IMR-90 (cell line): ENCODE data around the gene CYP4Z1. TPM values are rescaled to one million over a fixed set of nuclear protein-coding genes. Genes with fewer than 3 reads are reported as not detected.
"Not testable (repeated sequence)": the region's sequence is repeated elsewhere in the genome, so short reads cannot be mapped to it uniquely, and the experiment has no call there.

Experiments
- ATAC-seq: fragments of 200-7000 bp; cut with Tn5 transposase; 2 replicates; pipeline ENCODE4 v1.9.1; 2020; ENCODE audit warnings: low read depth, mild to moderate bottlenecking, moderate library complexity
- BruUV-seq: library from RNA; stranded (reverse); fragments of 400-500 nt; replicated peaks from 2 replicates; lab custom pipeline; 2021; lab: Mats Ljungman, UMichigan
- CTCF ChIA-PET: fragments of 300-600 bp; formaldehyde crosslinking; extraction: SDS; loops from one replicate; lab custom pipeline; 2021; ENCODE audit warnings: antibody characterized with exemption; lab: Yijun Ruan, JAX
- POLR2A ChIA-PET: fragments of 300-600 bp; sonication (Branson Sonifier 250); formaldehyde crosslinking; loops from one replicate; lab custom pipeline; 2022; ENCODE audit warnings: antibody characterized with exemption; ENCODE audit not compliant: unreplicated experiment; lab: Charles Lee
- DNase-seq: peaks from one replicate; pipeline ENCODE4 v3.0.0; 2013
- H2AFZ ChIP-seq: replicated peaks from 2 replicates; pipeline ENCODE3; 2013; ENCODE audit warnings: low read length, mild to moderate bottlenecking; ENCODE audit not compliant: poor library complexity
- H2AK5ac ChIP-seq: 2 replicates; pipeline ENCODE4 v1.6.1; 2013; ENCODE audit warnings: low read depth, low read length, inconsistent platforms
- H2AK9ac ChIP-seq: replicated peaks from 2 replicates; pipeline ENCODE3; 2013; ENCODE audit warnings: mild to moderate bottlenecking, low read depth, low read length, moderate library complexity; ENCODE audit not compliant: poor library complexity
- H2BK120ac ChIP-seq: 2 replicates; pipeline ENCODE4 v1.6.1; 2013; ENCODE audit warnings: low read depth, low read length, inconsistent platforms
- H2BK15ac ChIP-seq: 3 replicates; pipeline ENCODE4 v1.6.1; 2013; ENCODE audit warnings: low read depth, low read length, inconsistent platforms
- H2BK20ac ChIP-seq: 2 replicates; pipeline ENCODE4 v1.6.1; 2013; ENCODE audit warnings: low read depth, mild to moderate bottlenecking, inconsistent platforms, low read length, moderate library complexity
- H2BK5ac ChIP-seq: 2 replicates; pipeline ENCODE4 v1.6.1; 2013; ENCODE audit warnings: mild to moderate bottlenecking, low read depth, low read length, inconsistent platforms; ENCODE audit not compliant: poor library complexity, severe bottlenecking
- H3K14ac ChIP-seq: replicated peaks from 2 replicates; pipeline ENCODE4 v1.6.1; 2013; ENCODE audit warnings: low read depth, low read length, inconsistent platforms
- H3K18ac ChIP-seq: 2 replicates; pipeline ENCODE4 v1.6.1; 2013; ENCODE audit warnings: low read depth, low read length, control low read depth
- H3K23ac ChIP-seq: 2 replicates; pipeline ENCODE4 v1.6.1; 2013; ENCODE audit warnings: low read depth, low read length, inconsistent platforms
- H3K27ac ChIP-seq: 2 replicates; pipeline ENCODE4 v1.5.1; 2013; ENCODE audit warnings: mild to moderate bottlenecking, control low read depth, low read length; ENCODE audit not compliant: insufficient read depth
- H3K27me3 ChIP-seq: 2 replicates; pipeline ENCODE4 v1.6.1; 2013; ENCODE audit warnings: low read length; ENCODE audit not compliant: control insufficient read depth, insufficient read depth
- H3K36me3 ChIP-seq: 2 replicates; pipeline ENCODE4 v1.6.1; 2013; ENCODE audit warnings: low read length, mixed read lengths; ENCODE audit not compliant: control insufficient read depth, insufficient read depth
- H3K4ac ChIP-seq: 2 replicates; pipeline ENCODE4 v1.6.1; 2013; ENCODE audit warnings: low read depth, low read length, inconsistent platforms
- H3K4me1 ChIP-seq: 2 replicates; pipeline ENCODE4 v1.6.1; 2013; ENCODE audit warnings: low read length, mixed read lengths; ENCODE audit not compliant: control insufficient read depth, insufficient read depth
- H3K4me2 ChIP-seq: 2 replicates; pipeline ENCODE4 v1.6.1; 2013; ENCODE audit warnings: low read depth, mild to moderate bottlenecking, control low read depth, low read length, moderate library complexity
- H3K4me3 ChIP-seq: 2 replicates; pipeline ENCODE4 v1.5.1; 2013; ENCODE audit warnings: low read depth, mild to moderate bottlenecking, control low read depth, low read length, moderate library complexity; ENCODE audit not compliant: insufficient read depth
- H3K56ac ChIP-seq: 2 replicates; pipeline ENCODE4 v1.6.1; 2013; ENCODE audit warnings: low read length, inconsistent platforms; ENCODE audit not compliant: insufficient read depth; ENCODE audit errors: extremely low read depth
- H3K79me1 ChIP-seq, 2 experiments: 2 replicates each; pipeline ENCODE4 v1.6.1; 2013; ENCODE audit warnings: low read length in 2 of 2, inconsistent platforms in 1 of 2, low read depth in 1 of 2
- H3K9ac ChIP-seq: 2 replicates; pipeline ENCODE4 v1.6.1; 2013; ENCODE audit warnings: low read depth, low read length, control low read depth
- H3K9me1 ChIP-seq: 2 replicates; pipeline ENCODE4 v1.6.1; 2013; ENCODE audit warnings: low read length, inconsistent platforms; ENCODE audit not compliant: insufficient read depth
- H3K9me3 ChIP-seq: 2 replicates; pipeline ENCODE4 v1.6.1; 2013; ENCODE audit warnings: low read length; ENCODE audit not compliant: control insufficient read depth, insufficient read depth
- H4K20me1 ChIP-seq: 2 replicates; pipeline ENCODE4 v1.6.1; 2013; ENCODE audit warnings: low read length, inconsistent platforms; ENCODE audit not compliant: insufficient read depth
- H4K5ac ChIP-seq: 2 replicates; pipeline ENCODE4 v1.6.1; 2013; ENCODE audit warnings: mild to moderate bottlenecking, low read depth, low read length, control low read depth
- H4K8ac ChIP-seq, 2 experiments: 2 replicates each; pipeline ENCODE4 v1.6.1; 2013; ENCODE audit warnings: low read depth in 2 of 2, low read length in 2 of 2, control low read depth in 1 of 2, inconsistent platforms in 1 of 2
- H4K91ac ChIP-seq: 2 replicates; pipeline ENCODE4 v1.6.1; 2013; ENCODE audit warnings: low read depth, low read length, inconsistent platforms; ENCODE audit not compliant: insufficient read depth
- CTCF ChIP-seq: conservative IDR thresholded peaks from 2 replicates; pipeline ENCODE4 v1.5.1; 2012; ENCODE audit warnings: mild to moderate bottlenecking, low read depth, low read length, improper control_type of control experiment
- WGBS, 2 experiments: methylation state at CpG; one replicate each; pipeline versions ENCODE4 v1.1.5 to v1.1.7; 2013; ENCODE audit warnings: missing lambda C conversion rate in 2 of 2; ENCODE audit not compliant: insufficient read length in 1 of 2; ENCODE audit errors: extremely low coverage in 2 of 2; 5-methylcytosine and 5-hydroxymethylcytosine counted together
- dilution Hi-C: fragments of 300-500 bp; cut with HindIII; formaldehyde crosslinking; loops from one replicate; pipeline ENCODE4 v1.14.3; 2018; ENCODE audit warnings: low sequenced_read_pairs; ENCODE audit not compliant: unreplicated experiment
- in situ Hi-C: fragments of 300-500 bp; cut with MboI; formaldehyde crosslinking; loops from 3 replicates; pipeline ENCODE4 v1.14.3; 2019; ENCODE audit warnings: low sequenced_read_pairs, inconsistent platforms, mixed read lengths
- intact Hi-C: fragments of 100-400 bp; cut with micrococcal nuclease; formaldehyde crosslinking; loops from 2 replicates; pipeline ENCODE4 v1.10.0; 2022
- polyA plus RNA-seq, 3 experiments: library from polyadenylated mRNA; depleted of rRNA; stranded (reverse); fragments of >200 nt; gene quantifications; 2 replicates each; pipeline ENCODE4 v1.2.3, GENCODE V29; 2012; ENCODE audit warnings: low replicate concordance in 1 of 3
- total RNA-seq: library from RNA; depleted of rRNA; stranded (reverse); fragments of >200 nt; gene quantifications from 2 replicates; pipeline ENCODE4 v1.2.3, GENCODE V29; 2012

Gene CYP4Z1
- total and polyA plus RNA-seq, 2 of the 4 experiments (the other 2 are of a cell fraction): not detected

- DNase-seq, H4K5ac ChIP-seq, H3K27me3 ChIP-seq, H3K9ac ChIP-seq, H3K9me1 ChIP-seq, H4K20me1 ChIP-seq, H2BK20ac ChIP-seq, H2BK5ac ChIP-seq, CTCF ChIA-PET, H2BK15ac ChIP-seq, BruUV-seq, H3K4me1 ChIP-seq, intact Hi-C loops, in situ Hi-C loops, H4K91ac ChIP-seq, POLR2A ChIA-PET, H3K36me3 ChIP-seq, H2AFZ ChIP-seq, H3K4ac ChIP-seq, H3K4me3 ChIP-seq, ATAC-seq, H2AK5ac ChIP-seq, H3K18ac ChIP-seq, H3K14ac ChIP-seq, H3K56ac ChIP-seq, H3K4me2 ChIP-seq, H4K8ac ChIP-seq, dilution Hi-C loops, H2AK9ac ChIP-seq, H3K23ac ChIP-seq, H2BK120ac ChIP-seq, H3K27ac ChIP-seq, H3K79me1 ChIP-seq, H3K9me3 ChIP-seq: not testable (repeated sequence)
- no CpG with 5 or more reads among the region's 3 CpGs for WGBS, 2 experiments
- TF ChIP-seq CTCF: peak; percentile 18; the same call in 1 of the 2 replicates
Observed at GRCh38 chr1:47091476-47091875, 24.4 kb downstream of the CYP4Z1 start.
